Panc1 (cell line): ENCODE measurements around the gene RPL10A. TPM values are rescaled to one million over a fixed set of nuclear protein-coding genes. Genes with fewer than 3 reads are reported as not detected.

Experiments
- ATAC-seq: fragments of 200-7000 bp; cut with Tn5 transposase; 2 replicates; pipeline ENCODE4 v1.9.1; 2020; ENCODE audit warnings: mild to moderate bottlenecking, moderate library complexity
- BruUV-seq: library from RNA; stranded (reverse); fragments of 400-500 nt; replicated peaks from 2 replicates; lab custom pipeline; 2021; lab: Mats Ljungman, UMichigan
- CTCF ChIA-PET: fragments of 300-600 bp; sonication (Branson Sonifier 250); formaldehyde crosslinking; loops from one replicate; lab custom pipeline; 2022; ENCODE audit warnings: antibody characterized with exemption; lab: Charles Lee
- POLR2A ChIA-PET: fragments of 300-600 bp; sonication (Branson Sonifier 250); formaldehyde crosslinking; loops from one replicate; lab custom pipeline; 2022; ENCODE audit warnings: antibody characterized with exemption; lab: Charles Lee
- DNase-seq: peaks from one replicate; pipeline ENCODE4 v3.0.0-alpha.2; 2010; ENCODE audit warnings: low read depth, low spot score
- H3K27ac ChIP-seq: 2 replicates; pipeline ENCODE4 v1.5.1; 2011; ENCODE audit warnings: mild to moderate bottlenecking, low read length, inconsistent platforms
- H3K27me3 ChIP-seq: fragments of 200-500 bp; sonication (Bioruptor generic); 2 replicates; pipeline ENCODE4 v1.6.0; 2014; ENCODE audit warnings: low read length, inconsistent platforms; ENCODE audit not compliant: control insufficient read depth, insufficient read depth
- H3K36me3 ChIP-seq: fragments of 200-500 bp; sonication (Bioruptor generic); 2 replicates; pipeline ENCODE4 v1.5.1; 2014; ENCODE audit warnings: inconsistent platforms, mild to moderate bottlenecking, low read length, moderate library complexity; ENCODE audit not compliant: control insufficient read depth, insufficient read depth
- H3K4me1 ChIP-seq: 2 replicates; pipeline ENCODE4 v1.5.1; 2011; ENCODE audit warnings: inconsistent platforms, mild to moderate bottlenecking, low read length, moderate library complexity; ENCODE audit not compliant: control insufficient read depth, insufficient read depth
- H3K4me3 ChIP-seq, 2 experiments: 2 replicates each; pipeline ENCODE4 v1.5.1; 2011 to 2012; ENCODE audit warnings: low read depth in 2 of 2, low read length in 2 of 2, mild to moderate bottlenecking in 2 of 2, inconsistent platforms in 1 of 2, moderate library complexity in 1 of 2
- H3K9me3 ChIP-seq: fragments of 200-500 bp; sonication (Bioruptor generic); 2 replicates; pipeline ENCODE4 v1.5.1; 2014; ENCODE audit warnings: low read depth, mild to moderate bottlenecking, inconsistent platforms, low read length, moderate library complexity; ENCODE audit not compliant: control insufficient read depth, insufficient read depth
- SIN3A ChIP-seq: IDR thresholded peaks from 2 replicates; pipeline ENCODE4 v1.6.1; 2012; ENCODE audit warnings: low read depth, mild to moderate bottlenecking, low read length, moderate library complexity, borderline replicate concordance; ENCODE audit not compliant: insufficient read depth
- TCF7L2 ChIP-seq: IDR thresholded peaks from 2 replicates; pipeline ENCODE4 v1.6.1; 2011; ENCODE audit warnings: mild to moderate bottlenecking, low read depth, low read length, inconsistent platforms
- in situ Hi-C: cut with HindIII; loops from 2 replicates; pipeline ENCODE4 v1.10.0; 2016; ENCODE audit warnings: low sequenced_read_pairs, low pct_unique_long_range_greater_than_20kb
- intact Hi-C: fragments of 100-400 bp; cut with micrococcal nuclease; formaldehyde crosslinking; loops from one replicate; pipeline ENCODE4 v1.10.0; 2022; ENCODE audit not compliant: unreplicated experiment
- total RNA-seq: library from RNA; stranded (reverse); gene quantifications from one replicate; pipeline ENCODE4 v1.2.1, GENCODE V29; 2021; ENCODE audit not compliant: unreplicated experiment
- TF ChIP-seq, protein P1 (sequence below): fragments of 450-650 bp; IDR thresholded peaks from 2 replicates; pipeline ENCODE4 v1.5.1; 2017; ENCODE audit warnings: mild to moderate bottlenecking
- TF ChIP-seq, protein P2 (sequence below), 2 experiments: IDR thresholded peaks; 2 replicates each; pipeline ENCODE4 v1.6.1; 2011 to 2012; ENCODE audit warnings: low read depth in 2 of 2, control low read depth in 1 of 2, low read length in 1 of 2, mild to moderate bottlenecking in 1 of 2, moderate library complexity in 1 of 2; ENCODE audit not compliant: insufficient read depth in 1 of 2

Gene RPL10A
- total RNA-seq, 1 experiment from 2014 or later: 732 TPM

DNA sequence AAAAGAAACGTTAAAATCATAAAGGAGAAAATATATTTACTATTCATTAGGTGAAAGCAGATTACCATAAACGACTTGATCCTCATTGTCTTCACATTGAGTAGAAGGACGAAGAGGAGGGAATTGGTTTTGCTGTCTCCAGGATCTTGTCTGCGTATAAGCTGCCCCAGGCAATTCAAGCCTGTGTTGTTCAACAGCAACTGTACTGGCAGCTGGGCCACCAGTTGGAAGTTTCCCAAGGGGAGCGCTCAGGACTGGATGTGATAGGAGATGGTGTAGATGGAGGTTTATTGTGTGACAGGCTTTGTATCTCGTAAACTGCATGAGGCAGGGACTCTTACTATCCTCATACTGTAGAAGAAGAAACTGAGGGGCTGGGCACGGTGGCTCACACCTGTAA is 20.0 kb upstream of the RPL10A start:
- in situ Hi-C loops: no loop called here
- H3K4me3 ChIP-seq: no peak overlapping the region
- no peaks in the 10 kb centered on the region for H3K36me3 ChIP-seq
- H3K4me1 ChIP-seq: peaks cover 12% of the 10 kb centered on the region
- TF ChIP-seq TCF7L2: no peak
- TF ChIP-seq SIN3A: no peak
- intact Hi-C loops: no loop called here
- no peak overlapping the region for H3K27ac ChIP-seq
- ChIA-PET POLR2A (interaction anchor here (0.6 kb wide), 1 partner anchor 94 kb away, joined by 21 read pairs; no protein-coding TSS in a partner anchor), CTCF (interaction anchor here (0.6 to 2.0 kb wide), 4 partner anchors 106 to 444 kb away, joined by 4 to 34 read pairs (median 9); partner anchors contain the start of gene PPARD)
- ATAC-seq: no peak
- DNase-seq: no peak
- BruUV-seq: no TSS peak
- H3K27me3 ChIP-seq: no peaks in the 10 kb centered on the region
- H3K9me3 ChIP-seq: no peaks in the 10 kb centered on the region

DNA sequence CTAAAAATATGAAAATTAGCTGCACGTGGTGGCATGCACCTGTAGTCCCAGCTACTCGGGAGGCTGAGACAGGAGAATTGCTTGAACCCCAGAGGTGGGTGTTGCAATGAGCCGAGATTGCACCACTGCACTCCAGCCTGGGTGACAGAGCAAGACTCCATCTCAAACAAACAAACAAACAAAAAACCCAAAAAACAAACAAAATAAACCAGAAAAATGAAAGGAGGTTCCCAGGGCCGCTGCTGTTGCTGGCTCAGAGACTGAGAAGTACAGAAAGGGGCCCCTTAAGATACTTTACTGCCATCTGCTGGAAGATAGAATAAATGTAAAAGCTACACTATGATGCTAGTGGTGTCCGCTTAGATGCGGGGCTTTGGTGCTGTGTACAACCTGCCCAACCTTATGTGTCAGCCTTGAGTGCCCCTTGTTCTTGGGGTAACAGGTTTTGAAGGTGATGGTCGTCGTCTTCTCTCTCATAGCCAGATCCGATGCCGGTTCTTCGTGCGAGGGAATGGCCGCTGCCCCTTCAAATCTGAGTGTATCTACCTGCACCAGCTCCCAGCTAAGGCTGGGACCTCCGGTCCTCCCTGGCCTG is 18.8 kb upstream of the RPL10A start:
- ChIA-PET CTCF (interaction anchor here (0.5 to 2.0 kb wide), 8 partner anchors 29 to 156 kb away, joined by 3 to 34 read pairs (median 4); partner anchors contain the start of gene PPARD), POLR2A (interaction anchor here (0.6 kb wide), 1 partner anchor 458 kb away, joined by 5 read pairs; no protein-coding TSS in a partner anchor)
- Histone ChIP-seq H3K27me3 (no peaks in the 10 kb centered on the region), H3K36me3 (no peaks in the 10 kb centered on the region), H3K4me1 (peaks cover 18% of the 10 kb centered on the region), H3K27ac (no peak overlapping the region), H3K9me3 (no peaks in the 10 kb centered on the region), H3K4me3 (no peak overlapping the region)
- BruUV-seq: no TSS peak
- DNase-seq (no peak), ATAC-seq (peak; percentile 83)
- TF ChIP-seq, protein P1, sequence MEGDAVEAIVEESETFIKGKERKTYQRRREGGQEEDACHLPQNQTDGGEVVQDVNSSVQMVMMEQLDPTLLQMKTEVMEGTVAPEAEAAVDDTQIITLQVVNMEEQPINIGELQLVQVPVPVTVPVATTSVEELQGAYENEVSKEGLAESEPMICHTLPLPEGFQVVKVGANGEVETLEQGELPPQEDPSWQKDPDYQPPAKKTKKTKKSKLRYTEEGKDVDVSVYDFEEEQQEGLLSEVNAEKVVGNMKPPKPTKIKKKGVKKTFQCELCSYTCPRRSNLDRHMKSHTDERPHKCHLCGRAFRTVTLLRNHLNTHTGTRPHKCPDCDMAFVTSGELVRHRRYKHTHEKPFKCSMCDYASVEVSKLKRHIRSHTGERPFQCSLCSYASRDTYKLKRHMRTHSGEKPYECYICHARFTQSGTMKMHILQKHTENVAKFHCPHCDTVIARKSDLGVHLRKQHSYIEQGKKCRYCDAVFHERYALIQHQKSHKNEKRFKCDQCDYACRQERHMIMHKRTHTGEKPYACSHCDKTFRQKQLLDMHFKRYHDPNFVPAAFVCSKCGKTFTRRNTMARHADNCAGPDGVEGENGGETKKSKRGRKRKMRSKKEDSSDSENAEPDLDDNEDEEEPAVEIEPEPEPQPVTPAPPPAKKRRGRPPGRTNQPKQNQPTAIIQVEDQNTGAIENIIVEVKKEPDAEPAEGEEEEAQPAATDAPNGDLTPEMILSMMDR: peak; percentile 85
- TF ChIP-seq, protein P2, sequence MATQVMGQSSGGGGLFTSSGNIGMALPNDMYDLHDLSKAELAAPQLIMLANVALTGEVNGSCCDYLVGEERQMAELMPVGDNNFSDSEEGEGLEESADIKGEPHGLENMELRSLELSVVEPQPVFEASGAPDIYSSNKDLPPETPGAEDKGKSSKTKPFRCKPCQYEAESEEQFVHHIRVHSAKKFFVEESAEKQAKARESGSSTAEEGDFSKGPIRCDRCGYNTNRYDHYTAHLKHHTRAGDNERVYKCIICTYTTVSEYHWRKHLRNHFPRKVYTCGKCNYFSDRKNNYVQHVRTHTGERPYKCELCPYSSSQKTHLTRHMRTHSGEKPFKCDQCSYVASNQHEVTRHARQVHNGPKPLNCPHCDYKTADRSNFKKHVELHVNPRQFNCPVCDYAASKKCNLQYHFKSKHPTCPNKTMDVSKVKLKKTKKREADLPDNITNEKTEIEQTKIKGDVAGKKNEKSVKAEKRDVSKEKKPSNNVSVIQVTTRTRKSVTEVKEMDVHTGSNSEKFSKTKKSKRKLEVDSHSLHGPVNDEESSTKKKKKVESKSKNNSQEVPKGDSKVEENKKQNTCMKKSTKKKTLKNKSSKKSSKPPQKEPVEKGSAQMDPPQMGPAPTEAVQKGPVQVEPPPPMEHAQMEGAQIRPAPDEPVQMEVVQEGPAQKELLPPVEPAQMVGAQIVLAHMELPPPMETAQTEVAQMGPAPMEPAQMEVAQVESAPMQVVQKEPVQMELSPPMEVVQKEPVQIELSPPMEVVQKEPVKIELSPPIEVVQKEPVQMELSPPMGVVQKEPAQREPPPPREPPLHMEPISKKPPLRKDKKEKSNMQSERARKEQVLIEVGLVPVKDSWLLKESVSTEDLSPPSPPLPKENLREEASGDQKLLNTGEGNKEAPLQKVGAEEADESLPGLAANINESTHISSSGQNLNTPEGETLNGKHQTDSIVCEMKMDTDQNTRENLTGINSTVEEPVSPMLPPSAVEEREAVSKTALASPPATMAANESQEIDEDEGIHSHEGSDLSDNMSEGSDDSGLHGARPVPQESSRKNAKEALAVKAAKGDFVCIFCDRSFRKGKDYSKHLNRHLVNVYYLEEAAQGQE (IDR thresholded peaks at IDR 0.05; ENCODE audit: insufficient read depth in 1 of 2, low read depth in 2 of 2, low read length in 1 of 2): no peak
- TF ChIP-seq SIN3A: no peak
- no peak for TF ChIP-seq TCF7L2
- intact Hi-C loops: loop anchor here (1.0 kb wide), 2 partner anchors 107 to 155 kb away; partner anchors contain the start of gene PPARD
- in situ Hi-C loops: no loop called here
